Esophagus muscularis mucosa (tissue), 4 donors: ENCODE results near the gene OR6K2.

Source experiments
- CTCF ChIP-seq, 3 experiments: fragments of 200-600 bp in 2 of 3; fragments of 450-650 bp in 1 of 3; sonication (generic) in 2 of 3; IDR thresholded peaks; one replicate each; pipeline ENCODE4 v1.5.1; 2017 to 2019; ENCODE audit warnings: antibody characterized with exemption in 3 of 3, mild to moderate bottlenecking in 2 of 3, moderate library complexity in 1 of 3
- EP300 ChIP-seq: sonication (generic); formaldehyde crosslinking; IDR thresholded peaks from one replicate; pipeline ENCODE4 v1.6.1; 2017; ENCODE audit warnings: antibody characterized with exemption
- POLR2A ChIP-seq: fragments of 450-650 bp; IDR thresholded peaks from one replicate; pipeline ENCODE4 v1.6.1; 2017; ENCODE audit warnings: antibody characterized with exemption, moderate library complexity, mild to moderate bottlenecking, low read depth
- POLR2AphosphoS5 ChIP-seq, 2 donors: sonication (generic); formaldehyde crosslinking; IDR thresholded peaks; one replicate each; pipeline ENCODE4 v1.6.1; 2017; ENCODE audit warnings: antibody characterized with exemption in 2 of 2

GRCh38 chr1:158652721-158653334 is 47.6 kb downstream of the OR6K2 start:
- TF ChIP-seq CTCF (IDR thresholded peaks at IDR 0.05) (no peak), POLR2A (no peak), POLR2AphosphoS5 (IDR thresholded peaks at IDR 0.05) (no peak), EP300 (no peak)
